Liver (tissue), 9 donors: ENCODE results near the gene SDHAF4. TPM values are rescaled to one million over a fixed set of nuclear protein-coding genes. Genes with fewer than 3 reads are reported as not detected.

Experiments
- DNase-seq: peaks from one replicate; pipeline ENCODE4 v3.0.0-alpha.2; 2017; ENCODE audit warnings: low spot score
- H3K27ac ChIP-seq, 2 donors: one replicate each; pipeline ENCODE4 v1.7.0; 2013; ENCODE audit warnings: inconsistent platforms in 2 of 2, low read length in 2 of 2, control low read depth in 1 of 2, low read depth in 1 of 2, mild to moderate bottlenecking in 1 of 2
- H3K27me3 ChIP-seq, 4 donors: one replicate each; pipeline versions ENCODE4 v1.6.1 to v1.7.0; 2013; ENCODE audit warnings: low read length in 3 of 4, inconsistent platforms in 1 of 4, mild to moderate bottlenecking in 1 of 4, moderate library complexity in 1 of 4; ENCODE audit not compliant: control insufficient read depth in 4 of 4, insufficient read depth in 4 of 4
- H3K36me3 ChIP-seq, 4 donors: one replicate each; pipeline versions ENCODE4 v1.6.1 to v1.7.0; 2013; ENCODE audit warnings: low read length in 3 of 4, mild to moderate bottlenecking in 3 of 4, low read depth in 1 of 4, moderate library complexity in 1 of 4; ENCODE audit not compliant: control insufficient read depth in 4 of 4, insufficient read depth in 3 of 4
- H3K4me1 ChIP-seq, 4 donors: one replicate each; pipeline versions ENCODE4 v1.6.1 to v1.7.0; 2013; ENCODE audit warnings: low read length in 3 of 4, mild to moderate bottlenecking in 3 of 4, moderate library complexity in 1 of 4; ENCODE audit not compliant: control insufficient read depth in 4 of 4, insufficient read depth in 4 of 4
- H3K4me3 ChIP-seq, 3 donors: one replicate each; pipeline versions ENCODE4 v1.6.1 to v1.7.0; 2013; ENCODE audit warnings: low read length in 3 of 3, control low read depth in 1 of 3, low read depth in 1 of 3, mild to moderate bottlenecking in 1 of 3
- H3K9ac ChIP-seq, 2 donors: one replicate each; pipeline ENCODE4 v1.7.0; 2013; ENCODE audit warnings: low read length in 2 of 2, mild to moderate bottlenecking in 2 of 2, moderate library complexity in 2 of 2, control low read depth in 1 of 2, low read depth in 1 of 2
- H3K9me3 ChIP-seq, 4 donors: one replicate each; pipeline versions ENCODE4 v1.6.1 to v1.7.0; 2013; ENCODE audit warnings: low read length in 3 of 4; ENCODE audit not compliant: control insufficient read depth in 4 of 4
- ATF3 ChIP-seq: IDR thresholded peaks from 2 replicates; pipeline ENCODE4 v1.6.1; 2016; ENCODE audit warnings: antibody characterized with exemption
- EGR1 ChIP-seq, 2 donors: IDR thresholded peaks; 2 replicates each; pipeline ENCODE4 v1.6.1; 2016 to 2018; ENCODE audit warnings: antibody characterized with exemption in 2 of 2, low read depth in 2 of 2
- FOXA1 ChIP-seq: IDR thresholded peaks from 2 replicates; pipeline ENCODE4 v1.6.1; 2016; ENCODE audit warnings: antibody characterized with exemption
- FOXA2 ChIP-seq: IDR thresholded peaks from 2 replicates; pipeline ENCODE4 v1.6.1; 2016; ENCODE audit warnings: antibody characterized with exemption
- GABPA ChIP-seq, 2 donors: IDR thresholded peaks in 1 of 2; conservative IDR thresholded peaks in 1 of 2; 2 replicates each; pipeline ENCODE4 v1.6.1; 2016; ENCODE audit warnings: antibody characterized with exemption in 2 of 2, mild to moderate bottlenecking in 1 of 2, moderate library complexity in 1 of 2
- HNF4A ChIP-seq, 2 donors: conservative IDR thresholded peaks; 2 replicates each; pipeline ENCODE4 v1.6.1; 2016; ENCODE audit warnings: antibody characterized with exemption in 2 of 2, mild to moderate bottlenecking in 2 of 2
- HNF4G ChIP-seq: IDR thresholded peaks from 2 replicates; pipeline ENCODE4 v1.6.1; 2016; ENCODE audit warnings: antibody characterized with exemption
- JUND ChIP-seq, 2 donors: IDR thresholded peaks; 2 replicates each; pipeline ENCODE4 v1.6.1; 2016; ENCODE audit warnings: antibody characterized with exemption in 2 of 2
- NR2F2 ChIP-seq: IDR thresholded peaks from 2 replicates; pipeline ENCODE4 v1.6.1; 2016; ENCODE audit warnings: antibody characterized with exemption
- RAD21 ChIP-seq, 2 donors: IDR thresholded peaks; 2 replicates each; pipeline ENCODE4 v1.6.1; 2016; ENCODE audit warnings: antibody characterized with exemption in 2 of 2, mild to moderate bottlenecking in 2 of 2
- REST ChIP-seq: IDR thresholded peaks from 2 replicates; pipeline ENCODE4 v1.6.1; 2016; ENCODE audit warnings: antibody characterized with exemption, mild to moderate bottlenecking
- RXRA ChIP-seq, 2 donors: IDR thresholded peaks; 2 replicates each; pipeline ENCODE4 v1.6.1; 2017 to 2018; ENCODE audit warnings: antibody characterized with exemption in 2 of 2, mild to moderate bottlenecking in 1 of 2
- TAF1 ChIP-seq: conservative IDR thresholded peaks from 2 replicates; pipeline ENCODE4 v1.6.1; 2016; ENCODE audit warnings: antibody characterized with exemption, mild to moderate bottlenecking
- YY1 ChIP-seq: IDR thresholded peaks from 2 replicates; pipeline ENCODE4 v1.6.1; 2016; ENCODE audit warnings: antibody characterized with exemption, mild to moderate bottlenecking
- ZBTB33 ChIP-seq: IDR thresholded peaks from 2 replicates; pipeline ENCODE4 v1.6.1; 2016; ENCODE audit warnings: antibody characterized with exemption
- WGBS: extraction: QIAGEN DNeasy Blood & Tissue Kit; methylation state at CpG from one replicate; pipeline ENCODE4 v1.1.7; 2013; 5-methylcytosine and 5-hydroxymethylcytosine counted together
- polyA plus RNA-seq, 2 donors: library from polyadenylated mRNA; stranded (reverse) in 1 of 2; unstranded in 1 of 2; fragments of 200-250 nt in 1 of 2; fragments of >200 nt in 1 of 2; fragmentation: Nextera tagmentation in 1 of 2; extraction: Ambion mirVana in 1 of 2; gene quantifications; one replicate each; pipeline versions ENCODE4 v1.2.1 to v1.2.3, GENCODE V29; 2013 to 2015
- total RNA-seq, 2 donors: library from RNA; depleted of rRNA; stranded (reverse); fragments of >200 nt; gene quantifications; one replicate each; pipeline ENCODE4 v1.2.3, GENCODE V29; 2014
- donor health status: healthy.
- donor health status: healthy.
- donor health status: healthy.
- donor health status: healthy.
- donor health status: healthy.

The SDHAF4 gene
- total and polyA plus RNA-seq, 4 donors = 2.7 to 5.7 (median 3.3) TPM

GRCh38 chr6:70574643-70575042, 7.9 kb downstream of the SDHAF4 start:
- H3K4me1 ChIP-seq = no peaks in the 10 kb centered on the region
- no peak overlapping the region for H3K27ac ChIP-seq
- no peaks in the 10 kb centered on the region for H3K27me3 ChIP-seq
- TF ChIP-seq RXRA (IDR thresholded peaks at IDR 0.05) (no peak), NR2F2 (no peak), REST (no peak), GABPA (IDR thresholded peaks at IDR 0.05 in 1 of 2, conservative IDR thresholded peaks at IDR 0.05 in 1 of 2) (no peak), FOXA2 (no peak), YY1 (no peak), RAD21 (IDR thresholded peaks at IDR 0.05) (no peak), JUND (IDR thresholded peaks at IDR 0.05) (no peak), HNF4G (no peak), ATF3 (no peak), FOXA1 (no peak), HNF4A (conservative IDR thresholded peaks at IDR 0.05) (no peak), TAF1 (no peak), EGR1 (IDR thresholded peaks at IDR 0.05; ENCODE audit: low read depth in 2 of 2) (no peak), ZBTB33 (no peak)
- 97% methylated on average over 2 of the region's 2 CpGs for WGBS
- H3K9me3 ChIP-seq = no peaks in the 10 kb centered on the region
- no peak overlapping the region for H3K9ac ChIP-seq
- no peak overlapping the region for H3K4me3 ChIP-seq
- H3K36me3 ChIP-seq = peaks cover 0 to 3% (median 0%) of the 10 kb centered on the region in 4 donors
- DNase-seq = no peak

GRCh38 chr6:70575899-70576495, 9.3 kb downstream of the SDHAF4 start:
- TF ChIP-seq GABPA (IDR thresholded peaks at IDR 0.05 in 1 of 2, conservative IDR thresholded peaks at IDR 0.05 in 1 of 2) (no peak), YY1 (no peak), FOXA1 (no peak), FOXA2 (no peak), ZBTB33 (no peak), RXRA (IDR thresholded peaks at IDR 0.05) (no peak)
- Histone ChIP-seq H3K27ac (no peak overlapping the region), H3K36me3 (peaks cover 0 to 10% (median 2%) of the 10 kb centered on the region in 4 donors), H3K27me3 (no peaks in the 10 kb centered on the region), H3K9me3 (no peaks in the 10 kb centered on the region), H3K9ac (no peak overlapping the region), H3K4me1 (no peaks in the 10 kb centered on the region), H3K4me3 (no peak overlapping the region)
- DNase-seq = no peak
- 76% methylated on average over 7 of the region's 7 CpGs for WGBS
